Measurements from ENCODE around the gene SPDYE16.
"Not testable (repeated sequence)": the region's sequence is repeated elsewhere in the genome, so short reads cannot be mapped to it uniquely, and the experiment has no call there.

SPDYE16 gene

GRCh38 chr7:76549025-76549854 lies 6.1 kb upstream of the SPDYE16 start:
- peak; percentile 91 for DNase-seq

GRCh38 chr7:76531643-76532042 lies 11.5 kb downstream of the SPDYE16 start:
- DNase-seq: not testable (repeated sequence)

GRCh38 chr7:76526183-76526582 lies 16.9 kb downstream of the SPDYE16 start:
- DNase-seq: not testable (repeated sequence)

GRCh38 chr7:76516932-76517331 lies 26.2 kb downstream of the SPDYE16 start:
- DNase-seq: not testable (repeated sequence)

GRCh38 chr7:76515999-76516443 lies 27.1 kb downstream of the SPDYE16 start:
- DNase-seq: no peak

- peak; percentile 10 for DNase-seq
Measured at GRCh38 chr7:76514926-76515771, 27.9 kb downstream of the SPDYE16 start.

- DNase-seq: peak; percentile 14
Measured at GRCh38 chr7:76513817-76514799, 29.0 kb downstream of the SPDYE16 start.

GRCh38 chr7:76512941-76513816 lies 29.9 kb downstream of the SPDYE16 start:
- peak; percentile 15 for DNase-seq

GRCh38 chr7:76511911-76512885 lies 30.9 kb downstream of the SPDYE16 start:
- not testable (repeated sequence) for DNase-seq

GRCh38 chr7:76511200-76511910 lies 31.7 kb downstream of the SPDYE16 start:
- peak; percentile 11 for DNase-seq

GRCh38 chr7:76509931-76510877 lies 32.9 kb downstream of the SPDYE16 start, which contains the start of gene UPK3B:
Gene UPK3B, plus strand, starts transcription at chr7:76510552. Its CDS starts 101 bp downstream, at chr7:76510653.
- DNase-seq: peak; percentile 17

- DNase-seq: peak; percentile 70
Measured at GRCh38 chr7:76507723-76508406, 35.2 kb downstream of the SPDYE16 start.

GRCh38 chr7:76506643-76507042 lies 36.5 kb downstream of the SPDYE16 start:
- DNase-seq: not testable (repeated sequence)

- no peak for DNase-seq
Measured at GRCh38 chr7:76506081-76506440, 37.0 kb downstream of the SPDYE16 start.

- DNase-seq: no peak
Measured at GRCh38 chr7:76505168-76506080, 37.7 kb downstream of the SPDYE16 start.

Measured in CD4-positive, alpha-beta T cell treated with Interleukin-15 for 1 hour (primary cell).